ENCODE results near the gene NXF2B.
A peak's percentile ranks its signal among the peaks of the same experiment; 100 is the strongest.
"Not testable (repeated sequence)": the region's sequence is repeated elsewhere in the genome, so short reads cannot be mapped to it uniquely, and the experiment has no call there.

The NXF2B gene, protein sequence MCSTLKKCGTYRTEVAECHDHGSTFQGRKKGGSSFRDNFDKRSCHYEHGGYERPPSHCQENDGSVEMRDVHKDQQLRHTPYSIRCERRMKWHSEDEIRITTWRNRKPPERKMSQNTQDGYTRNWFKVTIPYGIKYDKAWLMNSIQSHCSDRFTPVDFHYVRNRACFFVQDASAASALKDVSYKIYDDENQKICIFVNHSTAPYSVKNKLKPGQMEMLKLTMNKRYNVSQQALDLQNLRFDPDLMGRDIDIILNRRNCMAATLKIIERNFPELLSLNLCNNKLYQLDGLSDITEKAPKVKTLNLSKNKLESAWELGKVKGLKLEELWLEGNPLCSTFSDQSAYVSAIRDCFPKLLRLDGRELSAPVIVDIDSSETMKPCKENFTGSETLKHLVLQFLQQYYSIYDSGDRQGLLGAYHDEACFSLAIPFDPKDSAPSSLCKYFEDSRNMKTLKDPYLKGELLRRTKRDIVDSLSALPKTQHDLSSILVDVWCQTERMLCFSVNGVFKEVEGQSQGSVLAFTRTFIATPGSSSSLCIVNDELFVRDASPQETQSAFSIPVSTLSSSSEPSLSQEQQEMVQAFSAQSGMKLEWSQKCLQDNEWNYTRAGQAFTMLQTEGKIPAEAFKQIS

DNA sequence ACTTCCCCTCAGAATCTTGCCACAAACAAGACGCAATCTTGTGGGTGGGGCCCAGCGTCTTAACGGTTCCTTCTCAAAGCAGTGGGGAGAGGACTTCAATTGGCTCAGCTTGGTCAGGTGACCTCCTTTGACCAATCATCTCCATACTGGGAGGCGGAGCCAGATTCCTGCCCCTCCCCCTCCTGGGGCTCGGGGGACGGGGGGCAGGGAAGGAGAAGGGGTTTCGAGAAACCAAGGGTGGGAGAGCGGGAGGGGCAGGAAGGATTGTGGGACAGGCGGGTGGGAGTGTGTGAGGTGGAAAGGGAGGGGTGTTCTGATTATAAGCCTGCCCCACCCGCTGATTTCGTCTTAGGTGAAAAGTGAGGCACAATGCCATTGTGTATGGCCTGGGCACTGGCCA, at the start of gene NXF2B:
Gene NXF2B, minus strand, starts transcription at position 101 of the 400 bp plus-strand sequence. CDS start 59,972 bp downstream, outside the sequence.
- not testable (repeated sequence) for DNase-seq (ENCODE audit: low read depth in 1 of 2, low spot score in 1 of 2)

DNA sequence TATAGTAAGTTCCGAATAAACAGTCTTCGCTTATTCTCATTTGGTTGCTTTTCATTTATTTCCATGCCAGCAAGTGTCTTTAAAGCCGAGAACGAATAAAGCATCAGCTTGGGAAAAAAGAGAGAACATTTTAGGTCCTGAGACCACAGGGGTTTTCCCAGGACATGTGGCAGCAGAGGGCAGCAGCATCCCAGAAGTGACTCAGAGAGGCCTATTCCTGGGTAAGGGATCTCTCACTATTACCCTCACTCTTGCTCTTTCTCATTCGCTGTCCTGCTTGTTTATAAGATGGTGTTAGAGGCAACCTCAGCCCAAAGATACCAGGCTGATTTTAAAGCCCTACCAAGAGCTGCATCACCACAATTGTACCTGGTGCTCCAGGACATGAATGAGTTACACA, 39.0 kb upstream of the NXF2B start:
- not testable (repeated sequence) for DNase-seq (ENCODE audit: low read depth in 1 of 2, low spot score in 1 of 2)

DNA sequence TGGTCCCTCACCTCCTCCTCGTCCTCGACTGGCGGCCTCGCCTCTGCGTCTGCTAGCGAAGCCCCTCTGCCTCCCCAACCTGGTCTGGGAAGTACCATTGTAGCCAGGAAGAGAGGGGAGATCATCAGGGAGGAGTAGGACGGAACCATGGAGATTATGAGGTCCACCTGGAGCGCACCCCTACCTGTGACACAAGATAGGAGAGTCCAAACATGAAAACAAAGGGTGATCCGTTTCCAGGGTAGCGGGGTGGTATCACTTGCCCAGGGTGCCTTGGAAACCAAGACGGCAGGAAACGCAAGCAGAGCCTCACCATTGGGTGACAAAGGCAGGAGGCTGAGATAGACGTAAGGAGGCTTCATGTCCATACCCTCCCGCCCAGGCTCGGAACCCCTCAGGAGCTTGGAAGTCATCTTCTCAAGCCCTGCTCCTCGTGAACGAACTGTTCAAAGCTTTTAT, 32.0 kb upstream of the NXF2B start, which contains the start of gene TCP11X2:
Gene TCP11X2, minus strand, starts transcription at position 51 of the 459 bp plus-strand sequence.
- not testable (repeated sequence) for DNase-seq (ENCODE audit: low read depth in 1 of 2, low spot score in 1 of 2)

DNA sequence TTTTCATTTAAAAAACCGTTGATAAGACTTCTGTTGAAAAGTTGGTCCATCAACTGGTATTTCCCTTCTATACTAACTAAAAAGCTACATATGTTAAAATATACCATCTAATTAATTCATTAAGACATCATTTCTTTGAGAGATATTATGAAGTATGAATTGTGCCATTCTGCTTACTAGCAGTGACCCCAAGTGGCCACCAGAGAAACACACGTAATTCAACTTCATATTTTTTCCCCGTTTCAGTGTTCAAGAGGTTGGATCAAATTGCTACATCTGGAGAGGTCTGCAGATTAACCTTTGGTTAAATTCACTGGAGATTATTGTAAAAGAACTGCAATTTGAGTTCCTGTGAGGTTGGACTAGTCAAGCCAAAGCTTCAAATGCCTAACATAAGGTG, 30.4 kb upstream of the NXF2B start:
- not testable (repeated sequence) for DNase-seq (ENCODE audit: low read depth in 1 of 2, low spot score in 1 of 2)

DNA sequence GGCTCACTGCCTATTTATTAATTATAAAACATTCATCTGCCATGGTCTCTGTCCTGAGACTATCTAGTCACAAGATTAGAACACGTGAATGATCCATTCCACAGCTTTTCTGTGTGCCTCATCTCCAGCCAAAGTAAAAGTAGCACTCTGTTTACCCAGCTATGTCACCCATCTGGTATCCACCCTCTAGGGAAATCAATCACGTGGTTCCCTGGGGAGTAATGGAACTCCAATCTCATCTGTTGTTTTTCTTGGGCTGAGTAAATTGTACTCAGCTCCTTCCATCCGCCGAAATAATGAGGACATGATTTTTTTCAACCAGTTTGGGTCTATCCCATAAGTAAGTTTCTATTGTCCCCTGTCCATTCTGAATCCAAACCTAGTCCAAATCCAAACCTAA, 18.8 kb upstream of the NXF2B start:
- DNase-seq (ENCODE audit: low read depth in 1 of 2, low spot score in 1 of 2) = not testable (repeated sequence)

DNA sequence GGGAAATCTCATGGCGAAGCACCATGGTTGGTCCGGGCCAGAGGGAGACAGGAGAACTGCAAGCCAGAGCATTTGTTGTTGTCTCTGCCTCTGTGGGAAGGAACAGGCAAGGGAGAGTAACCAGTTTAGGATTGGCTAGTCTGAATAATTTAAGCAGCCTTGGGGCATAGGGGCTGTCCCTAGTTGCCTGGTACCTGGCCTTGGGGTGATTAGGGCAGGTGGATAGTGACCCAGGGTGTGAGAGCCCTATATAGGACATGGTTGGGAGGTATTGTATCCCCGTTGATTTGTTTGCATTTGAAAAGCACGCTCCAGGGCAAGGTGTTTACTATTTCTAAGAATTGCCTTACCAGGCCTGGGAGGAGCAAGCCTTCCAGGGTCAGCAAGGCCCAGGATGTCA, 25.3 kb downstream of the NXF2B start:
- DNase-seq (ENCODE audit: low read depth in 1 of 2, low spot score in 1 of 2) = not testable (repeated sequence)

DNA sequence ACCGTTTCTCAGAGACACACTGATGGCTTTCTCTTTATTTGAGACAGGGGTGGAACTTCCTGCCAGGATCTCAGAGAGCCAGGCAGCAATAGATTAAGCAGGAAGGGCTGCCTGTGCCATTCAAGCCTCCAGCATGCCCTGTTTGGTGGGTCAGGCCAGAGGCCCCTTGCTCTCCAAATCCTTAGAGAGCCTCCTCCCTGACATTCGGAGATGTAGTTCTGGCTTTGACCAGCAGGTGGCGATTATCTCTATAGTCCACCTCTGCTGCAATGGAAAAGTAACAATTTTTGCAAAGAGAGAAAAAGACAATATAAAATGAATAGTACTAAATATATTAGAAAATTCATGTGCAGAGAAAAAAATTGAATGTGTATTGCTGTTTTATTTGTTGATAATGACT, 93.9 kb downstream of the NXF2B start:
- DNase-seq (ENCODE audit: low read depth in 1 of 2, low spot score in 1 of 2) = peak; percentile 36 to 41

DNA sequence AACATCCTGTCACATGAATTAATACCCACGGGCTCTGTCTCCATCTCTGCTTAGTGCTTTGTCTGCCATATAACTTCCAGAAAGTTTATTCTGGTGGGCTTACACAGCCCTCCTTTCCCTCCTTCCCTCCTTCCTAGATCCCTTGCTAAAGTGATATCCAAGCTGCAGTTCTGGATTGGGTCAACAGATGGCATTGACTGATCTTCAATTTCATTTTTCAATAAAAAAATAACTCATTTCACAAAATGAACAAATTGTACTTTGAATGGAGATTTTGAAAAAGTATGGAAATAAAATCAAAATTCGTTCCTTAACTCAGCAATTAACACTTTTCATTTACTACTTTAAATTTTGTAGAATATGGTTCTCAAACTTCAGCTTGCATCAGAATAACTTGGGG, 97.9 kb downstream of the NXF2B start:
- no peak for DNase-seq (ENCODE audit: low read depth in 1 of 2, low spot score in 1 of 2)

DNA sequence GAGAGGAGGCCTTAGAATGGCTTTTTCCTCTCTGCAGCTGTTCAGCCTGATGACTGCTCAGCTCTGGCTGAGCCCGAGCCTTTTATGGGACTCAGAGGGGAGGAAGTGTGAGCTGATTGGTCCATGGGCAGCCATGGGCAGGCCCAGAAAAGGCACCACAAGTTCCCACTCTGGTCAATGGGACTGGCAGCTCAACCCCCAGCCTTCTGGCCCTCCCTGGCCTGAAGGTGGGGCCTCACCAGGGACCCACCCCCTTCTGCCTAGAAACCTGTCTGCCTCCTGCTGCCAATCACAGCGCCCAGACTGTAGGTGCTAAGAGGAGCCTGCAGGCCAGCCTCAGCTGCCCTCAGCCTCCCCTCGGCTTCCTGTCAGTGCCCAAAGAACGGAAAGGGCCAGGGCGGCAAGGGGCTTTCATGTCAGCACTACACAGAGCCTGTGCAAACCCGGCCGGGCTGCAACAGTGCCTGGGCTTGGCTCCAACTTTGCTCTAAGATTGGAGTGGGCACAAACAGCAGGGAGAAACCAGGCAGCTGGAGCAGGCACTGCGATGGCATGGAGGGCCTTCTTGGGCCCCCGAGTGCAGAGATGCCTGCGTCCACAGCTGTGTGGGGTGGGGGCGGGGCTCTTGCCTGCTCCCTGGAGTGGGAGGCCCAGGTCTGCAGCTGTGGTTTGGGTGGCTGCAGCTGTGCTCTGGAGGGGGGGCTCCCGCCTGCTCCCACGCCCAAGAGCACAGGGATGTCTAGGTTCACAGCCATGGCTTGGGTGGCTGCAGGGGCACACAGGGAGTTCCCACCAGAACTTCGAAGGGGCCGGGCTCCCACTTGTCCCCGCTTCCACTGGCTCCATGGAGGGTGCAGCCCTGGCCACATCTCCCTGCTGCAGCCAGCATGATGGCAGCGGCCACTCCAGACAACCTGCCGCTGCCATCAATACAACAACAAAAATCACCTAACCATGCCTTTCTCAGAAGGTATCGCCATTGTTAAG, 100.2 kb downstream of the NXF2B start:
- DNase-seq (ENCODE audit: low read depth in 1 of 2, low spot score in 1 of 2) = no peak

DNA sequence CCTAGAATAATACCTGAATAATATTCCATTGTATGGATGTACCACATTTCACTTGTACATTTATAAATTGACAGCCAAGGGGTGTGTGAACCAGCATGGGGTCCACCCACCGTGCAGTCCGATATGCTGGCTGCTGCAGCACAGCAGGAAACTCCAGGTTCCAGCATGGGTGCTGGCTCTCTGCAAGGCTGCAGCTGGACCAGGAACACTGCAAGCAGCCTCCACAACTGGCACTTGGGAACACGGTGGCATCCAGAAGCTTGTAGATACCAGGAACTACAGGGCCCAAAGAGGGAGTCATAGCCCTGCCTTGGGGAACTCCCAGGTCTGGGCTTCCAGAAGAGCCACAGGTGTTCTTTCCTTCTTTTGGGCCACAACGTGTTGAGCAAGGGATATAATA, 101.6 kb downstream of the NXF2B start:
- DNase-seq (ENCODE audit: low read depth in 1 of 2, low spot score in 1 of 2) = no peak
